Stomach smooth muscle (tissue), 2 donors: ENCODE measurements around the gene KCNQ5.

ENCODE experiments used
- H3K27ac ChIP-seq: one replicate; pipeline ENCODE4 v1.7.0; 2013; ENCODE audit warnings: mild to moderate bottlenecking, low read length, inconsistent platforms
- H3K27me3 ChIP-seq, 2 donors: one replicate each; pipeline ENCODE4 v1.7.0; 2013; ENCODE audit warnings: low read length in 2 of 2; ENCODE audit not compliant: insufficient read depth in 2 of 2, control insufficient read depth in 1 of 2
- H3K36me3 ChIP-seq, 2 donors: one replicate each; pipeline ENCODE4 v1.7.0; 2013; ENCODE audit warnings: low read length in 2 of 2; ENCODE audit not compliant: control insufficient read depth in 2 of 2, insufficient read depth in 2 of 2
- H3K4me1 ChIP-seq: one replicate; pipeline ENCODE4 v1.7.0; 2013; ENCODE audit warnings: low read length; ENCODE audit not compliant: control insufficient read depth, insufficient read depth
- H3K4me3 ChIP-seq, 2 donors: one replicate each; pipeline ENCODE4 v1.7.0; 2013; ENCODE audit warnings: low read length in 2 of 2
- H3K9ac ChIP-seq, 2 donors: one replicate each; pipeline ENCODE4 v1.7.0; 2013; ENCODE audit warnings: low read length in 2 of 2, mild to moderate bottlenecking in 1 of 2
- H3K9me3 ChIP-seq, 2 donors: one replicate each; pipeline ENCODE4 v1.7.0; 2013; ENCODE audit warnings: low read length in 2 of 2; ENCODE audit not compliant: control insufficient read depth in 2 of 2
- donor health status: healthy.
- donor health status: Pancreatic carcinoma.

Gene KCNQ5

GRCh38 chr6:72709431-72709830 is 87.6 kb downstream of the KCNQ5 start:
- Histone ChIP-seq H3K27me3 (no peaks in the 10 kb centered on the region), H3K27ac (no peak overlapping the region), H3K36me3 (no peaks in the 10 kb centered on the region), H3K4me1 (no peaks in the 10 kb centered on the region), H3K9ac (no peak overlapping the region), H3K4me3 (no peak overlapping the region), H3K9me3 (no peaks in the 10 kb centered on the region)

DNA sequence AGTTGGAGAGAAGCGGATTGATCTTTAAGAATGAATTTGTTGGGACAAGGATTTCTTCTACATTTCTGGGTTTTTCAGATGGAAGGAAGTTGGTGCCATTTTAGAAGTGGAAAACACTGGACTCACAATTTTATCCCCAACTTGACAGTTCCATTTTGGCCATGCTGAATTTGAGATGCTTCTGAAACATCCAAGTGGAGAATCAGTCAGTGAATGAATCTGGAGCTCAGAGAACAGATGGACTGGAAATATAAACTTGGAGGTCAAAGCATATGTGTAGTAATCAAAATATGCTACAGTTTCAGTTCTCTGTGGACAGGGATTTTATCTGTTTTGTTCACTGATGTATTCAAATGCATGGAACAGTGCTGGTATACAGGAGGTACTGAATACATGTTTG is 89.9 kb downstream of the KCNQ5 start:
- no peak overlapping the region for H3K4me3 ChIP-seq
- no peaks in the 10 kb centered on the region for H3K36me3 ChIP-seq
- no peaks in the 10 kb centered on the region for H3K4me1 ChIP-seq
- no peak overlapping the region for H3K27ac ChIP-seq
- H3K27me3 ChIP-seq, result no peaks in the 10 kb centered on the region
- no peaks in the 10 kb centered on the region for H3K9me3 ChIP-seq
- no peak overlapping the region for H3K9ac ChIP-seq

- Histone ChIP-seq H3K9ac (no peak overlapping the region), H3K36me3 (no peaks in the 10 kb centered on the region), H3K9me3 (no peaks in the 10 kb centered on the region), H3K27me3 (no peaks in the 10 kb centered on the region), H3K4me1 (no peaks in the 10 kb centered on the region), H3K4me3 (no peak overlapping the region), H3K27ac (no peak overlapping the region)
These were observed 91.0 kb downstream of the KCNQ5 start for GRCh38 chr6:72712910-72713309.

DNA sequence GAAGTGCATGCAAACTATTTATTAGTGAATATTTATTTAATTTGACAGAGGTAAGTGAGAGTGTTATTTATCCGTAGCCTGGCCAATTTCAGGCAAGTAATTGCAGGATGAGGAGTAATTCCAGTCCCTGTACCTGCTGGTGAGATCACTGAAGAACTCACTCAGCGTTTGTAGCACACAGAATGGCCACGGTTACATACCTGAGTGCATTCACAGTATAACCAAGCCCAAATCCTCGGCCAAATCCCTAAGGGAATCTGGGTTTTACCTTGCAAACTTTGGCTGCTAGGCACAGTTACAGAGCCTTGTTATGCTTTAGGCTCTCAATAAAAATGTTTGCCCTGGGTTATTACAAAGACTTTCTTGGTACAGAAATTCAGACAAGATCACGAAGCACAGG is 93.3 kb downstream of the KCNQ5 start:
- Histone ChIP-seq H3K9me3 (no peaks in the 10 kb centered on the region), H3K27ac (no peak overlapping the region), H3K4me1 (no peaks in the 10 kb centered on the region), H3K27me3 (no peaks in the 10 kb centered on the region), H3K4me3 (no peak overlapping the region), H3K9ac (no peak overlapping the region), H3K36me3 (no peaks in the 10 kb centered on the region)

DNA sequence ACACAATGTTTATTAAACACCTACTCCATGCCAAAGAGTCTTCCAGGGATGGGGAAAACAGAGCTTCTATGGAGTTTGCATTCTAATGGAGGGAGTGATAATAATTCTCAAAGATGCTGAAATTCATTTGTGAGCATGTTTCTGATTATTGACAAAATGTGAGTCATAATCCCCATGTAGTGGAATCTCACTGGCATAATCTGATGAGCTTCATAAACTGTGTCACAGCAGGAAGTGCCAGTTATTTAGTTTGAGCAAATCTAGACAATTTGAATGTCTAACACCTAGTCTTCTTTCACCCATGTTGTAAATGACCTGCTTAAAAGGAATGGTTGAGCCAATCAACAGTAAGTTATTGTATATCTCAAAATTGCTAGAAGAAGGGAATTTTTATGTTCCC is 95.1 kb downstream of the KCNQ5 start:
- Histone ChIP-seq H3K4me1 (no peaks in the 10 kb centered on the region), H3K36me3 (no peaks in the 10 kb centered on the region), H3K27me3 (no peaks in the 10 kb centered on the region), H3K4me3 (no peak overlapping the region), H3K9me3 (no peaks in the 10 kb centered on the region), H3K9ac (no peak overlapping the region), H3K27ac (no peak overlapping the region)

DNA sequence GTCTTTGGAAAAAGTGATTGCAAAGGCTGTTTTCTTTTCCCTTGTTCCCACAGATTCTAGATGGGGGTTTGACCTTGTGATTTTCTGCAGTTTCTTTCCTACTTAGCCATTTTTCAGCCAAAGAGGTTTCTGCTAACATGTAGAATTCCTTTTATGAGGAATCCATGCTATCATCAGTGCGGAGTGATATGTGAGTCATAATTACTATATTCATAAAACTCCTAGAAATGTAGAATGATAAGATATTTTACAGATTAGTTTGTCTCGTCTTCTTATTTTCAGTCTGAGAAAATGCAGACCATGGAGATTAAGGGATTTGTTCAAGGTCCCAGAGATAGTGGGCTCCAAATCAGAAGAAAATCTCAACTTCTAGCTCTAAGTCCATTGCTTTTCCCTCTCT is 98.6 kb downstream of the KCNQ5 start:
- H3K4me3 ChIP-seq, result no peak overlapping the region
- H3K4me1 ChIP-seq, result no peaks in the 10 kb centered on the region
- no peaks in the 10 kb centered on the region for H3K9me3 ChIP-seq
- no peak overlapping the region for H3K9ac ChIP-seq
- H3K36me3 ChIP-seq, result no peaks in the 10 kb centered on the region
- no peak overlapping the region for H3K27ac ChIP-seq
- no peaks in the 10 kb centered on the region for H3K27me3 ChIP-seq

GRCh38 chr6:72721346-72721745 is 99.5 kb downstream of the KCNQ5 start:
- Histone ChIP-seq H3K9me3 (no peaks in the 10 kb centered on the region), H3K36me3 (no peaks in the 10 kb centered on the region), H3K4me1 (no peaks in the 10 kb centered on the region), H3K27ac (no peak overlapping the region), H3K4me3 (no peak overlapping the region), H3K9ac (no peak overlapping the region), H3K27me3 (no peaks in the 10 kb centered on the region)

DNA sequence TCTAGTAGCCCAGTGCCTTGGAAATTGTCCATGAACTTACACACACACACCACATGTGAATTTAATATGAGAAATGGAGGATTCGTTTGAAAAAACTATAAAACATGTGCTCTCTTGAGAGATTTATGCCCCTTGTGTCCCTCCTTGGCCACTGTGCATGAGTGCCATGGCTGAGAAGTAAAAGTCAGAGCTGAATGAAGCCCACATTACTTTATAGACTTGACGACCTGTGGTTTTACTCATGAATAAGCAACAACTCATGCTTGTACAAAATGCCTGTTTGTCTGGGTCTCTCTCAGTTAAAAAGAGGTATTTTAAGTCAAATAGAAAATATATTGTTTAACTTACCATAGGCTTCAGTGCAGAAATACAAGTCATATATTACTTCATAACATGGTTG is 102.7 kb downstream of the KCNQ5 start:
- Histone ChIP-seq H3K4me3 (no peak overlapping the region), H3K9ac (no peak overlapping the region), H3K4me1 (no peaks in the 10 kb centered on the region), H3K36me3 (no peaks in the 10 kb centered on the region), H3K27me3 (no peaks in the 10 kb centered on the region), H3K27ac (no peak overlapping the region), H3K9me3 (no peaks in the 10 kb centered on the region)

DNA sequence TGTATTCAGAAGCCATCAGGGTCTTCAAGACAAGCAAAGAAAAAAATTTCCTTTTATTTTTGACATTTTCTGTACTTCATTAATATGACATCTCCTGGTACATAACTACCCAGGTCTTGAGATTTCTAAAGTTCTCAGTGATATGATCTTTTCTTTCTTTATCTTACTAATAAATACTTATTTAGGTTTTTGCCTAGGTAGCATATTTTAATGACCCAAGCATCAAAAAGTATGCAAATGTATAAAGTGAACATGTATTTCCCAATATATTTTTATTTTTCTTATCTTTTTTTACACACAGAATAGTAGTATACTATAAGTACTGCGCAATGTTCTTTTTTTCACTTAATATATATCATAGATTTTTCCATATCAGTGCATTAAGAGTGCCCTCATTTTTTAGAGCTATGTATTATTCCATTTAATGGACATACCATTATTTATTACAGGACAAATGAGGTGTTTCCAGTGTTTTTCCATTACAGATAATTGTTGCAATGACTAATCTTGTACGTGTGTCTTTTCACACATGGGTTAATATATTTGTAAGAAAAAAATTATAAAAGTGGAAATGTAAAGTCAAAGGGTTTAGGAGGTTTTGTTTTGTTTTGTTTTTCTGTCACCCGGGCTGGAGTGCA is 107.0 kb downstream of the KCNQ5 start:
- Histone ChIP-seq H3K4me3 (no peak overlapping the region), H3K27ac (no peak overlapping the region), H3K4me1 (no peaks in the 10 kb centered on the region), H3K9ac (no peak overlapping the region), H3K27me3 (no peaks in the 10 kb centered on the region), H3K9me3 (no peaks in the 10 kb centered on the region), H3K36me3 (no peaks in the 10 kb centered on the region)

- no peaks in the 10 kb centered on the region for H3K9me3 ChIP-seq
- no peak overlapping the region for H3K4me3 ChIP-seq
- H3K4me1 ChIP-seq, result no peaks in the 10 kb centered on the region
- no peaks in the 10 kb centered on the region for H3K27me3 ChIP-seq
- no peak overlapping the region for H3K27ac ChIP-seq
- H3K9ac ChIP-seq, result no peak overlapping the region
- no peaks in the 10 kb centered on the region for H3K36me3 ChIP-seq
These were observed 111.2 kb downstream of the KCNQ5 start for GRCh38 chr6:72733045-72733444.

DNA sequence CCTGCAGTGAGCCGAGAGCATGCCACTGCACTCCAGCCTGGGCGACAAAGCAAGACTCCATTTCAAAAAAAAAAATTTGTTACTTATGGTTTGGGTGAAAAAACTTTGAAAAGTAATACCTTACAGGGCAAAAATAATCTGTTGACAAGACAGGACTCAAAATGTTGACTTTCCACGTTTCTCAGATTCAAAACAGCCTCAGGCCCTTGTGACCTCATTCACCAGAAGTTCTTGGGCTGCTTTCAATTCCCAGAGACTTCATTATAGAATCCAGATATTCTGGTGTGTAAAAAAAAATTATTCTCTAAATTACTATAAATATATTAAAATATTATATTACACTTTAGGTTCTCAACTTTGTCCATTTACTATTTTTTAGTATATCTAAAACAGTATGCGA is 116.2 kb downstream of the KCNQ5 start:
- Histone ChIP-seq H3K36me3 (no peaks in the 10 kb centered on the region), H3K4me1 (no peaks in the 10 kb centered on the region), H3K4me3 (no peak overlapping the region), H3K9ac (no peak overlapping the region), H3K27ac (no peak overlapping the region), H3K27me3 (no peaks in the 10 kb centered on the region), H3K9me3 (no peaks in the 10 kb centered on the region)
